ENCODE results near the gene LRRFIP1. TPM values are rescaled to one million over a fixed set of nuclear protein-coding genes. Genes with fewer than 3 reads are reported as not detected.
"Not testable (repeated sequence)": the region's sequence is repeated elsewhere in the genome, so short reads cannot be mapped to it uniquely, and the experiment has no call there.

Gene LRRFIP1
- total RNA-seq, 2 donors from 2014 or later: 66.1 to 73.1 TPM

GRCh38 chr2:237779521-237779920 lies 152.1 kb downstream of the LRRFIP1 start:
- H3K36me3 ChIP-seq: no peaks in the 10 kb centered on the region
- H3K27me3 ChIP-seq (replicated peaks; ENCODE audit: insufficient read depth): no peaks in the 10 kb centered on the region
- H3K4me3 ChIP-seq: no peak overlapping the region
- 94% methylated on average over 13 of the region's 14 CpGs for WGBS
- peaks cover 3% of the 10 kb centered on the region for H3K4me1 ChIP-seq (replicated peaks)
- no peak overlapping the region for H3K27ac ChIP-seq
- no peak for DNase-seq (ENCODE audit: low spot score)
- H3K9me3 ChIP-seq: no peaks in the 10 kb centered on the region
- TF ChIP-seq CTCF (IDR thresholded peaks at IDR 0.05) (no peak), POLR2AphosphoS5 (IDR thresholded peaks at IDR 0.05) (no peak), POLR2A (IDR thresholded peaks at IDR 0.05) (no peak)
- intact Hi-C loops (cut with DNase I): no loop called here

GRCh38 chr2:237782181-237782580 lies 154.8 kb downstream of the LRRFIP1 start:
- Histone ChIP-seq H3K36me3 (no peaks in the 10 kb centered on the region), H3K4me1 (replicated peaks) (no peaks in the 10 kb centered on the region), H3K27me3 (replicated peaks; ENCODE audit: insufficient read depth) (no peaks in the 10 kb centered on the region), H3K27ac (no peak overlapping the region), H3K9me3 (no peaks in the 10 kb centered on the region), H3K4me3 (no peak overlapping the region)
- no peak for TF ChIP-seq CTCF (IDR thresholded peaks at IDR 0.05)
- TF ChIP-seq POLR2A (IDR thresholded peaks at IDR 0.05): no peak
- TF ChIP-seq POLR2AphosphoS5 (IDR thresholded peaks at IDR 0.05): no peak
- DNase-seq (ENCODE audit: low spot score): no peak
- intact Hi-C loops (cut with DNase I): no loop called here
- WGBS: 92% methylated on average over 7 of the region's 7 CpGs

GRCh38 chr2:237783678-237784077 lies 156.3 kb downstream of the LRRFIP1 start:
- H3K4me1 ChIP-seq (replicated peaks); H3K36me3 ChIP-seq; H3K27ac ChIP-seq; H3K4me3 ChIP-seq; H3K27me3 ChIP-seq (replicated peaks; ENCODE audit: insufficient read depth); intact Hi-C loops (cut with DNase I); H3K9me3 ChIP-seq; DNase-seq (ENCODE audit: low spot score): not testable (repeated sequence)
- WGBS: 88% methylated on average over 4 of the region's 5 CpGs

- H3K36me3 ChIP-seq: no peaks in the 10 kb centered on the region
- H3K27ac ChIP-seq: no peak overlapping the region
- no peak for TF ChIP-seq POLR2A (IDR thresholded peaks at IDR 0.05)
- no peak for TF ChIP-seq CTCF (IDR thresholded peaks at IDR 0.05)
- TF ChIP-seq POLR2AphosphoS5 (IDR thresholded peaks at IDR 0.05): no peak
- intact Hi-C loops (cut with DNase I): no loop called here
- no peaks in the 10 kb centered on the region for H3K9me3 ChIP-seq
- no peak for DNase-seq (ENCODE audit: low spot score)
- no peaks in the 10 kb centered on the region for H3K27me3 ChIP-seq (replicated peaks; ENCODE audit: insufficient read depth)
- no peak overlapping the region for H3K4me3 ChIP-seq
- no peaks in the 10 kb centered on the region for H3K4me1 ChIP-seq (replicated peaks)
- WGBS: 97% methylated on average over 4 of the region's 4 CpGs
These were observed 159.5 kb downstream of the LRRFIP1 start for GRCh38 chr2:237786936-237787335.

GRCh38 chr2:237790353-237790752 lies 163.0 kb downstream of the LRRFIP1 start:
- Histone ChIP-seq H3K27me3 (replicated peaks; ENCODE audit: insufficient read depth) (no peaks in the 10 kb centered on the region), H3K27ac (no peak overlapping the region), H3K4me1 (replicated peaks) (no peaks in the 10 kb centered on the region), H3K4me3 (no peak overlapping the region), H3K9me3 (no peaks in the 10 kb centered on the region), H3K36me3 (no peaks in the 10 kb centered on the region)
- intact Hi-C loops (cut with DNase I): no loop called here
- WGBS: 86% methylated on average over 4 of the region's 4 CpGs
- TF ChIP-seq CTCF (IDR thresholded peaks at IDR 0.05) (no peak), POLR2A (IDR thresholded peaks at IDR 0.05) (no peak), POLR2AphosphoS5 (IDR thresholded peaks at IDR 0.05) (no peak)
- DNase-seq (ENCODE audit: low spot score): no peak

All from prostate gland (tissue), 2 donors.